NT2/D1 (cell line): ENCODE data around the gene COPS2.

ENCODE experiments used
- SUZ12 ChIP-seq: IDR thresholded peaks from 2 replicates; pipeline ENCODE4 v1.6.1; 2011; ENCODE audit not compliant: insufficient read length, insufficient read depth; ENCODE audit errors: extremely low read depth
- YY1 ChIP-seq: IDR thresholded peaks from 2 replicates; pipeline ENCODE4 v1.6.1; 2011; ENCODE audit not compliant: insufficient read length, insufficient read depth

DNA sequence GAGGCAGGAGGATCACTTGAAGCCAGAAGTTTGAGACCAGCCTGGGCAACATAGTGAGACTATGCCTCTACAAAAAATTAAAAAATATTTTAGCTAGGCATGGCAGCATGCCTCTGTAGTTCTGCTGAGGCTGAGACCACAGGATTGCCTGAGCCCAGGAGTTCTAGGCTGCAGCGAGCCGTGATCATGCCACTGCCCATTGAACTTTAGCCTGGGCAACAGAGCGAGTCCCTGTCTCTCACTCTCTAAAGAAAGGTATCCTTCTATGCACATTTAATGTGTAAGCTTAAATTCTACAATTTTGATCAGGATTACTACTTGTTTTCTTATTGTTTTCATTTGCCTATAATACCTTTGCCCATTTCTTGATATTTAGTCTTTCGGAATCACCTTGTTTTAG, 41.5 kb upstream of the COPS2 start:
- no peak for TF ChIP-seq SUZ12
- no peak for TF ChIP-seq YY1
